Hepatocyte (in vitro differentiated cells): ENCODE data around the gene MITF.

Experiments
- CTCF ChIP-seq: fragments of 200-600 bp; sonication (generic); IDR thresholded peaks from 2 replicates; pipeline ENCODE4 v1.5.1; 2016; ENCODE audit warnings: antibody characterized with exemption, mild to moderate bottlenecking; ENCODE audit not compliant: poor library complexity
- EZH2 ChIP-seq: fragments of 200-600 bp; sonication (generic); IDR thresholded peaks from 2 replicates; pipeline ENCODE4 v1.6.1; 2016; ENCODE audit warnings: antibody characterized with exemption, mild to moderate bottlenecking, borderline replicate concordance
- EZH2phosphoT487 ChIP-seq: fragments of 200-600 bp; sonication (generic); IDR thresholded peaks from one replicate; pipeline ENCODE4 v1.6.1; 2018; ENCODE audit warnings: antibody characterized with exemption, mild to moderate bottlenecking, low read depth, moderate library complexity; ENCODE audit not compliant: unreplicated experiment, severe bottlenecking

- TF ChIP-seq CTCF (no peak), EZH2 (no peak), EZH2phosphoT487 (no peak)
Observed at GRCh38 chr3:70011582-70011981, 272.3 kb downstream of the MITF start.
